NCI-H345 treated with DMSO at 0.1 percent for 48 hours (cell line): ENCODE data around the gene NFIB.
A peak's percentile ranks its signal among the peaks of the same experiment; 100 is the strongest.

Experiments used
- DNase-seq: peaks from one replicate; lab custom pipeline; 2025; ENCODE audit not compliant: unreplicated experiment; lab: John Stamatoyannopoulos, UW

NFIB gene

GRCh38 chr9:14321517-14322130 lies 7.7 kb upstream of the NFIB start:
- peak; percentile 34 for DNase-seq

DNA sequence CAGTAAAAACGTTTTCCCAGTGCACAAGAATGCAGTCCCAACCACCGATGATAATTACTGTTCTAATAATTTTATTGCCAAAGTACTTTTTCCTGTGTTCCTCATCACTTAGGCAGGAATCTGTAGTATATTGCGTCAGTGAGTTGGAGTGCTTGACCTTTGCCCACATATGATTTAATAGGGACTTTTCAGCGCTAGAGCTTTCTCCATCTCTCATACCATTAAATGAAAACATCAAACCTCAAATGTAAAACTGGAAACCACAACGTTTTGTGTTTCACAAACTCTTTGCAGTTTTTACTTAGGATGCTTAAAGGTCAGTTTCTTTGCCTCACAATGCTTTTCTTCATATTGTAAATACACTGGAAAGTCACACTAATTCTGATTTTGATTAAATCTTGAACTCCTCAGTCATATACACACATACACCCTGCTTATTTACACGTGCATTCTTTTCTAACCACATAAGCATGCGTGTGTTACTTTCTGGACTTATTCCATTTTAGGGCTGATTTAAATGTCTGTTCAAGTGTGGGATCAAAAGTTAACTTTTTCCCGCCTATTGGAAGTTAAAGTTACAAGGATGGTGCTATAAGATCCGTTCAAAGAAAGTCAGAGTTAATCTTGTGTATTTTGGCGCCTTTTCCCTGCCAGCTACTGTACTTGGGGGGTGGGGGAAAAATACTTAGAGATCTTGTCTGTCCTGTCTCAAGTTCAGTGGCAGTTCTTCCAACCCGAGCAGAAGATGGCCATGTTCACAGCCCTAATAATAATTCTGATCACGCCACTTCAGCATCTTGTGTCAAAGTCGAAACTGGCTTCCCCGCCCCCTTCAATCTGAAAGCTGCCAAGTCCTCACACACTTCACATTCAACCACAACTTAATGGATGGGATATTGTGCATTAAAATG lies 6.6 kb upstream of the NFIB start:
- DNase-seq: peak; percentile 62

DNA sequence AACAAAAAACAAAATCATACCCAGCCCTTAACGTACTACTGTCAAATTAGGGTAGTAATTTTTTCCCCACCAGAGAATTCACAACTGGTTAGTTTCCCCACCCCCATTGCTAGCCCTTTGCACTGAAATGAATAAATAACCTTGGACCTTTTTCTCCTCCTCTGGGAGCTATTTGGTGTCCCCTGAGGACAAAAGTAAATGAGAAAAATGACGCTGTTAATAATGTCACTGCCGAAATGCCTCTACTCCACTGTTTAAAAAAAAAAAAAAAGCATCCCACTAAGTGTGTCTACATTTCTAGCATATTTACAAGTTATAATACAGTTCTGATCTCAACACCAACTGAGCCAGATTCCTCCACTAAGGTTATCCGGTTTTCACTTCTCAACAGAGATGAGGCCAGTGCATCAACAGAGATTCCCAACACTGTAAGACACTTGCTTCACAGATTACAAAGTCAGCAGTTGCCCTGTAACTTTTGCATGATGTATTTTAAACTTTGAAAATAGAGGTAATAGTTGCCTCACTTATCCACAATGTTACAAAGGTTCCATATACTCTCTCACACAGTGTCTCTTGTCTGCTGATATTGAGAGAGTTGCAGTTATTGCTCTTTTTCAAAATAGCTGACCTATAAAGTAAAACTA lies 5.1 kb upstream of the NFIB start:
- DNase-seq: peak; percentile 74

- no peak for DNase-seq
Observed at GRCh38 chr9:14318361-14318760, 4.4 kb upstream of the NFIB start.

GRCh38 chr9:14317667-14318320 lies 3.9 kb upstream of the NFIB start:
- peak; percentile 24 for DNase-seq

GRCh38 chr9:14316602-14317300 lies 2.8 kb upstream of the NFIB start:
- peak; percentile 58 for DNase-seq

DNA sequence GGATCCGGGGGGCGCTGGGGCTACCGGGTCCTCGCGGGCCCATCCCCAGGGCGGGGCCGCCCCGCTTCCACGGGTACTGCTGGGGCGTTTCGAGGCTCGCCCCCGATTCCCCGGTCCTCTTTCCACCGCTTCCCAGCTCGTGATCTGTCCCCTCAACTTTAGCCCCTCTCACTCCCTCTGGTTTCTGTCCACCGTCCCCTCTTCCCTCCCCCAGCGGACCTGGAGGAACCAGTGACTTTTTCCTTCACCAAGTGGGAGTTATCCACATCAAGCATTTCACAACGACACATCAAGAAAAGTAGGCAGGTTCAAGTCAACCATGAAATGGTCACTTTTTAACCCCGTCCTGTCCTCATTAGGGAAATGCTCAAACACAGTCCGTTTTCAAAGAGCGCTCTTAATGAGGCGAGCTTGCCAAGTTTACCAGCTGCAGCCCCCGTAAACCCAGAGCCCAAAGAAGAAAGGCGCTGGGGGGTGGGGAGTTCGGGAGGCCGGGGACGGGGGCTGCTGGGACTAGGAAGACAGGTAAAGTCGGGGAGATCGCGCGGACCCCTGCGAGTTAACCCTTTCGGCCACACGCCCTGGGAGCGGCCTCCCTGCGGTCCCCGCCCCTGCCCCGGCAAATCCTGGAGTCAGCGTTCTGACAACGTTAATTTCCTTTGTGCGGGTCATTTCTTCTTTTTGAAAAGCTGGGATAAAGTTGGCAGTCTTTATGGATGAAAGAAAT lies 2.1 kb upstream of the NFIB start:
- peak; percentile 37 for DNase-seq

- peak; percentile 65 for DNase-seq
Observed at GRCh38 chr9:14314929-14315874, 1.3 kb upstream of the NFIB start.

DNA sequence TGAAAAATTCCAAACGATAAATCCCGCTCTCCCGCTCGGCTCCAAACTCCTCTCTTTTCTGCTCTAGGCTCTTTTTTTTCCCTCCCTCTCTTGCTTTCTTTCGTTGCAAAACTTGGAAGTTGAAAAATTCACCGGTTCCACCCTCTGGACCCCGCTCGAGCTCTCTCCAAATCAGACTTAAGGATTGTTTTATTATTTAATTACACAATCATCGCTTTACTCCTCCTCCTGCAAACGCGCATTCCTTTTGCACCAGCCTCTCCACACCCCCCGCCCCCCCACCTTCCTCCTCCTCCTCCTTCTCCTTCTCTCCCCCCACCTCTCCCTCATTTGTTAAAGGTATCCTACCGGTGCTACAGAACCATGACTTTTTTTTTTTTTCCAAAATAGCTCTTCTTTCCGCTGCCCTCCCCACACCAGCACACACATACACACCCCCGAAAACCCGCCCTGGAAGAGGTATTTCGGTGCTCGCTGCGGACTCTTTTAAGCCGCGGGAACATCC lies 535 bp upstream of the NFIB start:
- peak; percentile 59 for DNase-seq

DNA sequence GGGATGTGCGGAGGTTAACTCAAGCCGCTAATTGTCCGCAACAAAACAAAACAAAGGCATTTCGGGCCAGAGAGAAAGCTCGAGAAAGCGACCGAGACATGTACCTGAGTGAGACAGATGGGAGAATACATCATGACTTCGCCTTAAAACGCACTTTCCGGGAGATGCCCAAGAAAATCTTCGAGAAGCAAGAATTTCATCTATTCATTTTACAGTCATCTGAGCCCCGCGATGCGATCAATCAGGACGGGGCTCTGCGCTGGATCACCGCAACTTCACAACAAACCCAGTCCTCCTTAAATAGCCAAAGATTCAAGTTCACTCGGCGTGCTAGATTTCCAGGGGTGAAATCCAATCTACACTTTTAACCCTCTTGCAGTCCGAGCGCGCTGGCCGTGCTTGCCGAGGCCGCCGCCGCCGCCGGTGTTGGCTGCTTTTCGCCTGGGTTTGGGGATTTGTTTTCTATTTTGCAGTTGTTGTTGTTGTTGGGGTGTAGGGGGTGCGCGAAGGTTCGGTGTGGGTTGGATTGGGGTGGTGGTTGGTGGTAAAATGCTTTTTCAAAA lies 482 bp downstream of the NFIB start:
- peak; percentile 7 for DNase-seq

DNA sequence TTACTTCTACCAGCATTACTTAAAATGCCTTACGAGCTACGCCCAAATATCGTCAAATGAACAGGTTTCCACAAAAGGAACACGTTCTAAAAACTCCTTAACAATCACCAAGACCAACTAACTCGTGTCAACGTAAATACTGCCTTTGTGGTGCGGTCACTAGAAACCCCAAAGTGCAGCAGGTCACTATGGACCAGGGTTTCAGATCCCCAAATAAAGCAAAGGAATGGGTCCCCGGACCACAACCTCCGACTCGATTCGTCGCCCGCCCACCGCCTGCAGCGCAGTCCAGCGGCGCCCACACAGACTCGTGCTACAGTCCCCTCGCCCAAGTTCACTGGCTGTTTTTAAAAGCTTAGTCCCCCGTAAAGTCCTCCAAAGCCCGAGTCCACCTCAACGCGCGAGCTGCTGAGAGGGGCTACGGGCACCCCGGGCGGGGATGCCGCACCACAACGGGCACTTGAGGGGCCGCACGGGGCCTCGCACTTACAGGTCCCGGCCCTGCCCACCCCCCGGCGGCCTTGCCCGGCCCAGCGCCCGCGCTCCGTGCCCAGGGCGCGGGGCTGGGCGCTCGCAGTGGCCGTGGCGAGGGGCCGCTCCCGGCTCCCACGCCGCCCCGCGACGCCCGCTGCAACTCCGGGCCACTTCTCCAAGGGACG lies 1.1 kb downstream of the NFIB start:
- DNase-seq: peak; percentile 17

- no peak for DNase-seq
Observed at GRCh38 chr9:14311956-14312685, 1.8 kb downstream of the NFIB start.

GRCh38 chr9:14311171-14311949 lies 2.6 kb downstream of the NFIB start:
- peak; percentile 30 for DNase-seq

DNA sequence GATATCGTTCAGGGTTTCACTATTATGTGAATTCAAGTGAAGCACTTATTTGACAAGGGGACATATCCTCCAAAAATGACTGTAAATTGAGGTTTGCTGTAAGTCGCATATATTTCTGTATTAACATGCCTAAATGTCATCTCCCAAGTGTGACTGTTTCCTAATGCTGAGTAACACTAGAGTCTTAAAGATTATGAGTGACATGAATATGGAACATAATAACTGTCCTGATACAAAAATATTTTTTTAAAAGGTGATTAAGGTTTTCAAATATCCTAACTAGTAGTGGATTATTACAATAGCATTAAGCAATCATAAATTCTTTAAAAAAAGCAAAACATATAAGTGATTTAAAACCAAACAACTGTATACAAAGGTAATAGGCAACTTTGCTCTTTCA lies 3.6 kb downstream of the NFIB start:
- no peak for DNase-seq

- peak; percentile 9 for DNase-seq
Observed at GRCh38 chr9:14309403-14309802, 4.5 kb downstream of the NFIB start.

DNA sequence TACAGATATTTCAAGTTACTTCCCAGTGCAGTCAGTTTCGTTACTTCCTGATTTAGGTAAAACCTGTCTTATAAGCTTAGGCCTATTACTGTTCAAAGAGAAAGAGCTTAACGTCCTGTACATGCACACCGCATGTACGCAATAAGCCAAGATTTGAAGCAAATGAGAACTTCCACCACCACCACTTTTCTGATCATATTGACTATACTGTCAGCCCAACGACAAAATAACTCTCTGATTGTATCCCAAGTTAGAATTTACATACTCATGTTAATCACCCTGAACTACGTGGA lies 5.1 kb downstream of the NFIB start:
- no peak for DNase-seq
